SK-N-MC (cell line): ENCODE results near the gene EXOSC3.

Experiments used
- EZH2 ChIP-seq: fragments of 200-600 bp; sonication (generic); IDR thresholded peaks from one replicate; pipeline ENCODE4 v1.6.1; 2017; ENCODE audit warnings: antibody characterized with exemption
- FOXP2 ChIP-seq: optimal IDR thresholded peaks from 2 replicates; pipeline ENCODE3; 2011; ENCODE audit warnings: mild to moderate bottlenecking, moderate library complexity; ENCODE audit not compliant: insufficient read depth; ENCODE audit errors: extremely low read length, control extremely low read depth
- POLR2AphosphoS5 ChIP-seq: IDR thresholded peaks from 2 replicates; pipeline ENCODE4 v1.6.1; 2012; ENCODE audit warnings: mild to moderate bottlenecking, low read depth, low read length, borderline replicate concordance

DNA sequence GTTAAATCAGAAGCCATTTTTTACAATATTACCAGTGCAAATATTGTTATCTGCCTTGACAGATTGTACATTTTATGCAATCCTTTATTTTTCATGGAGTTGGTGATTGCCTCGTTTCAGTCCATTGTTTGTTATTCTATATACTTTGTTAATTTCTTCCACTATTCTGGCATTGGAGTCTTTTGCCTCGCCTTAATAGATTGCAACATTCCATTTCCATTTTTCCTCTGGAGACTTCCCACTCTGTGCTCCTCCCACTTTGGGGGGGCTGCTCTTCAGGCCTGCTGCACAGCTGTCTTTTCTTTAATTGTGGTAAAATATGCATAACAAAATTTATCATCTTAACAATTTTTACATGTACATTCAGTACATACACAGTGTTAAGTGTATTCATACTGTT lies 11.4 kb upstream of the EXOSC3 start:
- TF ChIP-seq EZH2 = no peak
- no peak for TF ChIP-seq POLR2AphosphoS5
- TF ChIP-seq FOXP2 = no peak
